ENCODE measurements around the gene KIF5C. TPM values are rescaled to one million over a fixed set of nuclear protein-coding genes. Genes with fewer than 3 reads are reported as not detected.
"Not testable (repeated sequence)": the region's sequence is repeated elsewhere in the genome, so short reads cannot be mapped to it uniquely, and the experiment has no call there.

The KIF5C gene
- total RNA-seq, 1 donor from 2014 or later: 388 TPM

- DNase-seq (ENCODE audit: low spot score in 2 of 2) (no peak), FAIRE-seq (no peak)
These were observed 82.0 kb downstream of the KIF5C start for GRCh38 chr2:148957023-148957422.

- FAIRE-seq (no peak), DNase-seq (ENCODE audit: low spot score in 2 of 2) (no peak)
These were observed 84.7 kb downstream of the KIF5C start for GRCh38 chr2:148959745-148960144.

GRCh38 chr2:148960483-148960882 is 85.5 kb downstream of the KIF5C start:
- FAIRE-seq: no peak
- no peak for DNase-seq (ENCODE audit: low spot score in 2 of 2)

- FAIRE-seq: no peak
- no peak for DNase-seq (ENCODE audit: low spot score in 2 of 2)
These were observed 88.4 kb downstream of the KIF5C start for GRCh38 chr2:148963461-148963860.

GRCh38 chr2:148965623-148966437 is 90.8 kb downstream of the KIF5C start:
- FAIRE-seq (no peak), DNase-seq (ENCODE audit: low spot score in 2 of 2) (no peak)

- FAIRE-seq (no peak), DNase-seq (ENCODE audit: low spot score in 2 of 2) (no peak)
These were observed 91.4 kb downstream of the KIF5C start for GRCh38 chr2:148966438-148966758.

- FAIRE-seq: no peak
- no peak for DNase-seq (ENCODE audit: low spot score in 2 of 2)
These were observed 92.0 kb downstream of the KIF5C start for GRCh38 chr2:148967056-148967455.

GRCh38 chr2:148967578-148967977 is 92.6 kb downstream of the KIF5C start:
- FAIRE-seq (no peak), DNase-seq (ENCODE audit: low spot score in 2 of 2) (no peak)

GRCh38 chr2:148968301-148968700 is 93.3 kb downstream of the KIF5C start:
- no peak for FAIRE-seq
- DNase-seq (ENCODE audit: low spot score in 2 of 2): no peak

- DNase-seq (ENCODE audit: low spot score in 2 of 2): no peak
- FAIRE-seq: no peak
These were observed 93.8 kb downstream of the KIF5C start for GRCh38 chr2:148968776-148969319.

GRCh38 chr2:148969659-148970061 is 94.6 kb downstream of the KIF5C start:
- DNase-seq (ENCODE audit: low spot score in 2 of 2) (no peak), FAIRE-seq (no peak)

- DNase-seq (ENCODE audit: low spot score in 2 of 2) (no peak), FAIRE-seq (no peak)
These were observed 95.4 kb downstream of the KIF5C start for GRCh38 chr2:148970385-148970784.

- FAIRE-seq (no peak), DNase-seq (ENCODE audit: low spot score in 2 of 2) (no peak)
These were observed 96.5 kb downstream of the KIF5C start for GRCh38 chr2:148971547-148971946.

- DNase-seq (ENCODE audit: low spot score in 2 of 2): no peak
- FAIRE-seq: no peak
These were observed 99.1 kb downstream of the KIF5C start for GRCh38 chr2:148974095-148974494.

GRCh38 chr2:148978026-148978685 is 103.1 kb downstream of the KIF5C start:
- DNase-seq (ENCODE audit: low spot score in 2 of 2): no peak

GRCh38 chr2:148978706-148979105 is 103.7 kb downstream of the KIF5C start:
- no peak for FAIRE-seq
- DNase-seq (ENCODE audit: low spot score in 2 of 2): no peak

More at GRCh38 chr2:148978026-148978685, 103.1 kb downstream of the KIF5C start:
- no peak for FAIRE-seq

- FAIRE-seq (no peak), DNase-seq (ENCODE audit: low spot score in 2 of 2) (no peak)
These were observed 104.3 kb downstream of the KIF5C start for GRCh38 chr2:148979164-148979918.

- DNase-seq (ENCODE audit: low spot score in 2 of 2): no peak
- FAIRE-seq: no peak
These were observed 104.9 kb downstream of the KIF5C start for GRCh38 chr2:148979919-148980277.

GRCh38 chr2:148980496-148980895 is 105.5 kb downstream of the KIF5C start:
- not testable (repeated sequence) for DNase-seq (ENCODE audit: low spot score in 2 of 2); FAIRE-seq

GRCh38 chr2:148981324-148981723 is 106.3 kb downstream of the KIF5C start:
- FAIRE-seq (no peak), DNase-seq (ENCODE audit: low spot score in 2 of 2) (no peak)

GRCh38 chr2:148981781-148982180 is 106.8 kb downstream of the KIF5C start:
- FAIRE-seq: no peak
- DNase-seq (ENCODE audit: low spot score in 2 of 2): no peak
